NB4 (cell line): ENCODE results near the gene FHIP1A.

Experiments
- MYC ChIP-seq: IDR thresholded peaks from 2 replicates; pipeline ENCODE4 v1.6.1; 2011; ENCODE audit warnings: low read depth, low read length
- POLR2A ChIP-seq: IDR thresholded peaks from 2 replicates; pipeline ENCODE4 v1.6.1; 2011; ENCODE audit warnings: mild to moderate bottlenecking; ENCODE audit not compliant: insufficient read length; ENCODE audit errors: extremely low read depth
- TF ChIP-seq, protein P1 (sequence below): IDR thresholded peaks from 2 replicates; pipeline ENCODE4 v1.6.1; 2011; ENCODE audit warnings: low read depth, low read length
- TF ChIP-seq, protein P2 (sequence below): IDR thresholded peaks from one replicate; pipeline ENCODE4 v1.5.1; 2012; ENCODE audit warnings: low read depth, low read length

DNA sequence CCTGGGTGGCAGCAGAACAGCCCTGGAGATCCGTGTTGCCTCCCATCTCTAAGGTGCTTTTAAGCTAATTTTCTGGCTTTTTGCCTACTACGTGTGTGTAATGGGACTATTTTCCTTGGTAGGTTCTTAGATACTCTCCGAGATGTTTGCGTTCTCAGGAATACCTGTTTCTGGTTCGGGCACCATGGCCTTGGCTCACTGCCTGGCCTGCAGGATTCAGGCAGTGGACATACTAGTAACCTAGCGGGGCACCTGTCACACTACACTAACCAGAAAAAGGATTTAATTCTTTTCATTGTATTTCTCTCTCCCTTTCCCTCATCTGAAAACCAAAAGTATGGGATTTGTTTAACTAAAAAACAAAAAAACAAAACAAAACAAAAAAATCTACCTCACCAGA lies 29.2 kb downstream of the FHIP1A start:
- TF ChIP-seq, protein P1, sequence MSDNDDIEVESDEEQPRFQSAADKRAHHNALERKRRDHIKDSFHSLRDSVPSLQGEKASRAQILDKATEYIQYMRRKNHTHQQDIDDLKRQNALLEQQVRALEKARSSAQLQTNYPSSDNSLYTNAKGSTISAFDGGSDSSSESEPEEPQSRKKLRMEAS: no peak
- TF ChIP-seq, protein P2, sequence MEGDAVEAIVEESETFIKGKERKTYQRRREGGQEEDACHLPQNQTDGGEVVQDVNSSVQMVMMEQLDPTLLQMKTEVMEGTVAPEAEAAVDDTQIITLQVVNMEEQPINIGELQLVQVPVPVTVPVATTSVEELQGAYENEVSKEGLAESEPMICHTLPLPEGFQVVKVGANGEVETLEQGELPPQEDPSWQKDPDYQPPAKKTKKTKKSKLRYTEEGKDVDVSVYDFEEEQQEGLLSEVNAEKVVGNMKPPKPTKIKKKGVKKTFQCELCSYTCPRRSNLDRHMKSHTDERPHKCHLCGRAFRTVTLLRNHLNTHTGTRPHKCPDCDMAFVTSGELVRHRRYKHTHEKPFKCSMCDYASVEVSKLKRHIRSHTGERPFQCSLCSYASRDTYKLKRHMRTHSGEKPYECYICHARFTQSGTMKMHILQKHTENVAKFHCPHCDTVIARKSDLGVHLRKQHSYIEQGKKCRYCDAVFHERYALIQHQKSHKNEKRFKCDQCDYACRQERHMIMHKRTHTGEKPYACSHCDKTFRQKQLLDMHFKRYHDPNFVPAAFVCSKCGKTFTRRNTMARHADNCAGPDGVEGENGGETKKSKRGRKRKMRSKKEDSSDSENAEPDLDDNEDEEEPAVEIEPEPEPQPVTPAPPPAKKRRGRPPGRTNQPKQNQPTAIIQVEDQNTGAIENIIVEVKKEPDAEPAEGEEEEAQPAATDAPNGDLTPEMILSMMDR: no peak
- no peak for TF ChIP-seq POLR2A
- no peak for TF ChIP-seq MYC
